CD4-positive, CD25-positive, alpha-beta regulatory T cell (primary cell): ENCODE results near the gene ME3. TPM values are rescaled to one million over a fixed set of nuclear protein-coding genes. Genes with fewer than 3 reads are reported as not detected.
"Not testable (repeated sequence)": the region's sequence is repeated elsewhere in the genome, so short reads cannot be mapped to it uniquely, and the experiment has no call there.

Source experiments
- ATAC-seq, 2 donors: fragments of 150-1000 bp; cut with Tn5 transposase; one replicate each; pipeline ENCODE4 v1.10.0; 2021; ENCODE audit warnings: low read depth in 2 of 2, moderate number of reproducible peaks in 2 of 2, moderate library complexity in 1 of 2
- DNase-seq, 3 donors: peaks; one replicate each; pipeline versions ENCODE4 v3.0.0 to v3.0.0-alpha.2; 2012 to 2022; ENCODE audit warnings: mixed read lengths in 1 of 3
- H3K27ac ChIP-seq: one replicate; pipeline ENCODE4 v1.7.0; 2013; ENCODE audit warnings: mild to moderate bottlenecking, low read length; ENCODE audit not compliant: insufficient read depth, poor library complexity, severe bottlenecking
- H3K27me3 ChIP-seq: one replicate; pipeline ENCODE4 v1.7.0; 2013; ENCODE audit warnings: low read length; ENCODE audit not compliant: control insufficient read depth, insufficient read depth
- H3K36me3 ChIP-seq: one replicate; pipeline ENCODE4 v1.7.0; 2013; ENCODE audit warnings: mild to moderate bottlenecking, low read length, moderate library complexity; ENCODE audit not compliant: control insufficient read depth, insufficient read depth
- H3K4me1 ChIP-seq: 2 replicates; pipeline ENCODE4 v1.7.0; 2013; ENCODE audit warnings: mild to moderate bottlenecking, low read length; ENCODE audit not compliant: insufficient read depth, control insufficient read depth, poor library complexity, severe bottlenecking
- H3K4me3 ChIP-seq: one replicate; pipeline ENCODE4 v1.7.0; 2013; ENCODE audit warnings: low read depth, mild to moderate bottlenecking, low read length, moderate library complexity
- H3K9me3 ChIP-seq, 2 experiments: 1 replicate in 1 of 2; 2 replicates in 1 of 2; pipeline ENCODE4 v1.7.0; 2013; ENCODE audit warnings: low read length in 2 of 2, mild to moderate bottlenecking in 1 of 2, moderate library complexity in 1 of 2; ENCODE audit not compliant: control insufficient read depth in 2 of 2
- H3K27ac Mint-ChIP-seq, 3 donors: one replicate each; pipeline ENCODE4 v1.8.0; 2020 to 2022; ENCODE audit warnings: mild to moderate bottlenecking in 3 of 3, mixed read lengths in 3 of 3, moderate library complexity in 2 of 3
- H3K27me3 Mint-ChIP-seq: one replicate; pipeline ENCODE4 v1.8.0; 2022; ENCODE audit warnings: mild to moderate bottlenecking, mixed read lengths
- H3K36me3 Mint-ChIP-seq: one replicate; pipeline ENCODE4 v1.8.0; 2020; ENCODE audit warnings: mixed read lengths
- H3K4me1 Mint-ChIP-seq, 4 donors: one replicate each; pipeline ENCODE4 v1.8.0; 2020 to 2022; ENCODE audit warnings: mixed read lengths in 4 of 4, mild to moderate bottlenecking in 1 of 4
- H3K4me3 Mint-ChIP-seq, 4 donors: one replicate each; pipeline ENCODE4 v1.8.0; 2020 to 2022; ENCODE audit warnings: mild to moderate bottlenecking in 4 of 4, mixed read lengths in 4 of 4, moderate library complexity in 3 of 4
- H3K9me3 Mint-ChIP-seq, 7 donors: one replicate each; pipeline ENCODE4 v1.8.0; 2020 to 2022; ENCODE audit warnings: mixed read lengths in 7 of 7, mild to moderate bottlenecking in 3 of 7, moderate library complexity in 2 of 7
- polyA plus RNA-seq, 4 donors: library from polyadenylated mRNA; unstranded; fragments of 300-500 nt; fragmentation: Illumina TruSeq; gene quantifications; one replicate each; pipeline ENCODE4 v1.2.3, GENCODE V29; 2021
- total RNA-seq: library from RNA; stranded (reverse); gene quantifications from one replicate; pipeline ENCODE4 v1.2.3, GENCODE V29; 2022

Gene ME3
- total and polyA plus RNA-seq, 5 donors from 2014 or later = 0.18 to 1.4 (median 0.38) TPM; not detected in 2

GRCh38 chr11:86435711-86436110 is 236.7 kb downstream of the ME3 start:
- no peaks in the 10 kb centered on the region for H3K4me1 Mint-ChIP-seq
- H3K9me3 ChIP-seq = no peaks in the 10 kb centered on the region
- no peaks in the 10 kb centered on the region for H3K27me3 ChIP-seq
- no peak overlapping the region for H3K27ac Mint-ChIP-seq
- H3K36me3 ChIP-seq = no peaks in the 10 kb centered on the region
- H3K27me3 Mint-ChIP-seq = peaks cover 18% of the 10 kb centered on the region
- H3K4me3 ChIP-seq = no peak overlapping the region
- peaks cover 0 to 2% (median 0%) of the 10 kb centered on the region in 7 donors for H3K9me3 Mint-ChIP-seq
- no peaks in the 10 kb centered on the region for H3K36me3 Mint-ChIP-seq
- DNase-seq (no peak), ATAC-seq (no peak)
- no peaks in the 10 kb centered on the region for H3K4me1 ChIP-seq
- H3K4me3 Mint-ChIP-seq = no peak overlapping the region
- no peak overlapping the region for H3K27ac ChIP-seq

GRCh38 chr11:86433361-86434095 is 238.9 kb downstream of the ME3 start:
- H3K4me3 Mint-ChIP-seq, H3K4me1 ChIP-seq, H3K9me3 ChIP-seq, H3K36me3 ChIP-seq, DNase-seq, H3K27me3 ChIP-seq, H3K9me3 Mint-ChIP-seq, H3K27ac ChIP-seq, H3K27ac Mint-ChIP-seq, H3K4me1 Mint-ChIP-seq, H3K36me3 Mint-ChIP-seq, H3K4me3 ChIP-seq, ATAC-seq: not testable (repeated sequence)
- H3K27me3 Mint-ChIP-seq = peaks cover 16% of the 10 kb centered on the region

GRCh38 chr11:86431258-86431657 is 241.2 kb downstream of the ME3 start:
- ATAC-seq = no peak
- H3K27ac Mint-ChIP-seq = peak overlapping the region in 1 of 3 donors; percentile 70
- Histone ChIP-seq H3K4me1 (no peaks in the 10 kb centered on the region), H3K4me3 (no peak overlapping the region), H3K27me3 (peaks cover 4% of the 10 kb centered on the region), H3K27ac (no peak overlapping the region), H3K36me3 (no peaks in the 10 kb centered on the region), H3K9me3 (no peaks in the 10 kb centered on the region)
- peaks cover 0 to 9% (median 2%) of the 10 kb centered on the region in 7 donors for H3K9me3 Mint-ChIP-seq
- H3K4me3 Mint-ChIP-seq = peak overlapping the region in 1 of 4 donors; percentile 69
- no peaks in the 10 kb centered on the region for H3K36me3 Mint-ChIP-seq
- H3K27me3 Mint-ChIP-seq = peaks cover 19% of the 10 kb centered on the region
- no peak for DNase-seq
- no peaks in the 10 kb centered on the region for H3K4me1 Mint-ChIP-seq

GRCh38 chr11:86427441-86427840 is 245.0 kb downstream of the ME3 start:
- no peak overlapping the region for H3K4me3 Mint-ChIP-seq

GRCh38 chr11:86423488-86423887 is 248.9 kb downstream of the ME3 start:
- not testable (repeated sequence) for H3K27ac ChIP-seq, H3K36me3 ChIP-seq, H3K27me3 ChIP-seq, H3K27ac Mint-ChIP-seq, H3K27me3 Mint-ChIP-seq, ATAC-seq, DNase-seq, H3K4me1 Mint-ChIP-seq, H3K4me1 ChIP-seq, H3K9me3 ChIP-seq, H3K36me3 Mint-ChIP-seq, H3K4me3 Mint-ChIP-seq, H3K4me3 ChIP-seq
- peaks cover 0 to 16% (median 2%) of the 10 kb centered on the region in 7 donors for H3K9me3 Mint-ChIP-seq

More at GRCh38 chr11:86427441-86427840, 245.0 kb downstream of the ME3 start:
- no peak overlapping the region for H3K4me3 ChIP-seq
- no peaks in the 10 kb centered on the region for H3K36me3 Mint-ChIP-seq
- no peaks in the 10 kb centered on the region for H3K4me1 Mint-ChIP-seq
- H3K4me1 ChIP-seq = no peaks in the 10 kb centered on the region
- H3K27me3 Mint-ChIP-seq = peaks cover 14% of the 10 kb centered on the region
- H3K36me3 ChIP-seq = no peaks in the 10 kb centered on the region
- H3K27me3 ChIP-seq = peaks cover 4% of the 10 kb centered on the region
- ATAC-seq (no peak), DNase-seq (no peak)
- H3K9me3 Mint-ChIP-seq = peaks cover 0 to 16% (median 2%) of the 10 kb centered on the region in 7 donors
- H3K27ac Mint-ChIP-seq = no peak overlapping the region
- no peaks in the 10 kb centered on the region for H3K9me3 ChIP-seq
- no peak overlapping the region for H3K27ac ChIP-seq

GRCh38 chr11:86422371-86422770 is 250.0 kb downstream of the ME3 start:
- Histone ChIP-seq H3K4me3 (no peak overlapping the region), H3K36me3 (no peaks in the 10 kb centered on the region), H3K27me3 (no peaks in the 10 kb centered on the region), H3K27ac (no peak overlapping the region), H3K4me1 (no peaks in the 10 kb centered on the region), H3K9me3 (no peaks in the 10 kb centered on the region)
- ATAC-seq (no peak), DNase-seq (no peak)
- Mint-ChIP-seq H3K9me3 (peaks cover 0 to 16% (median 2%) of the 10 kb centered on the region in 7 donors), H3K27me3 (no peaks in the 10 kb centered on the region), H3K4me1 (peaks cover 0 to 2% (median 0%) of the 10 kb centered on the region in 4 donors), H3K4me3 (no peak overlapping the region), H3K27ac (no peak overlapping the region), H3K36me3 (no peaks in the 10 kb centered on the region)

GRCh38 chr11:86421946-86422345 is 250.5 kb downstream of the ME3 start:
- Histone ChIP-seq H3K9me3 (no peaks in the 10 kb centered on the region), H3K27me3 (no peaks in the 10 kb centered on the region), H3K4me3 (no peak overlapping the region), H3K36me3 (no peaks in the 10 kb centered on the region), H3K27ac (no peak overlapping the region), H3K4me1 (no peaks in the 10 kb centered on the region)
- DNase-seq (no peak), ATAC-seq (no peak)
- no peak overlapping the region for H3K27ac Mint-ChIP-seq
- H3K4me1 Mint-ChIP-seq = peaks cover 0 to 2% (median 0%) of the 10 kb centered on the region in 4 donors
- peaks cover 0 to 12% (median 1%) of the 10 kb centered on the region in 7 donors for H3K9me3 Mint-ChIP-seq
- no peaks in the 10 kb centered on the region for H3K27me3 Mint-ChIP-seq
- H3K36me3 Mint-ChIP-seq = no peaks in the 10 kb centered on the region
- H3K4me3 Mint-ChIP-seq = no peak overlapping the region

- Mint-ChIP-seq H3K36me3 (no peaks in the 10 kb centered on the region), H3K27me3 (no peaks in the 10 kb centered on the region), H3K9me3 (peaks cover 0 to 1% (median 0%) of the 10 kb centered on the region in 7 donors), H3K4me3 (no peak overlapping the region), H3K27ac (no peak overlapping the region), H3K4me1 (peaks cover 0 to 2% (median 0%) of the 10 kb centered on the region in 4 donors)
- Histone ChIP-seq H3K9me3 (no peaks in the 10 kb centered on the region), H3K27me3 (no peaks in the 10 kb centered on the region), H3K27ac (no peak overlapping the region), H3K4me1 (no peaks in the 10 kb centered on the region), H3K4me3 (no peak overlapping the region), H3K36me3 (no peaks in the 10 kb centered on the region)
- no peak for ATAC-seq
- peak in 1 of 3 donors; percentile 38 for DNase-seq
These were observed 253.5 kb downstream of the ME3 start for GRCh38 chr11:86418917-86419316.
